ENCODE data around the gene ANKRD27. TPM values are rescaled to one million over a fixed set of nuclear protein-coding genes. Genes with fewer than 3 reads are reported as not detected.
"Not testable (repeated sequence)": the region's sequence is repeated elsewhere in the genome, so short reads cannot be mapped to it uniquely, and the experiment has no call there.

Gene ANKRD27
- 10 to 100 TPM; 31.7 to 40.0 TPM for total RNA-seq

- Mint-ChIP-seq H3K4me1 (peaks cover 18% of the 10 kb centered on the region), H3K27ac (peak within 1 kb of the TSS; percentile 79), H3K27me3 (peaks cover 5% of the 10 kb centered on the region), H3K9me3 (no peaks in the 10 kb centered on the region), H3K4me3 (peak within 1 kb of the TSS; percentile 92), H3K36me3 (ENCODE audit: low read depth) (peaks cover 8% of the 10 kb centered on the region)
- ATAC-seq (replicated peaks) = peak; percentile 96
Observed at GRCh38 chr19:32674931-32675719, at the start of gene ANKRD27. TSS of gene ANKRD27 (minus strand) at chr19:32675180. CDS start at chr19:32659015, 16,165 bp downstream.

- Mint-ChIP-seq H3K27ac (no peak overlapping the region), H3K4me3 (no peak overlapping the region), H3K4me1 (no peaks in the 10 kb centered on the region), H3K27me3 (no peaks in the 10 kb centered on the region), H3K9me3 (no peaks in the 10 kb centered on the region), H3K36me3 (ENCODE audit: low read depth) (peaks cover 6% of the 10 kb centered on the region)
- no peak for ATAC-seq (replicated peaks)
Observed at GRCh38 chr19:32720936-32721250, 45.9 kb upstream of the ANKRD27 start.

- Mint-ChIP-seq H3K9me3 (no peaks in the 10 kb centered on the region), H3K27ac (no peak overlapping the region), H3K27me3 (no peaks in the 10 kb centered on the region), H3K4me3 (no peak overlapping the region), H3K36me3 (ENCODE audit: low read depth) (peaks cover 8% of the 10 kb centered on the region), H3K4me1 (no peaks in the 10 kb centered on the region)
- ATAC-seq (replicated peaks) = no peak
Observed at GRCh38 chr19:32720216-32720935, 45.4 kb upstream of the ANKRD27 start.

GRCh38 chr19:32719611-32720059 is 44.7 kb upstream of the ANKRD27 start, which contains the start of gene TDRD12:
TSS of gene TDRD12 (plus strand) at chr19:32719767. CDS start at chr19:32720073, 306 bp downstream.
- H3K9me3 Mint-ChIP-seq = no peaks in the 10 kb centered on the region
- ATAC-seq (replicated peaks) = no peak
- no peak within 1 kb of the TSS for H3K4me3 Mint-ChIP-seq
- H3K4me1 Mint-ChIP-seq = no peaks in the 10 kb centered on the region
- peaks cover 15% of the 10 kb centered on the region for H3K36me3 Mint-ChIP-seq (ENCODE audit: low read depth)
- no peaks in the 10 kb centered on the region for H3K27me3 Mint-ChIP-seq
- H3K27ac Mint-ChIP-seq = no peak within 1 kb of the TSS

GRCh38 chr19:32718286-32718685 is 43.3 kb upstream of the ANKRD27 start:
- H3K36me3 Mint-ChIP-seq (ENCODE audit: low read depth) = peaks cover 29% of the 10 kb centered on the region
- H3K4me3 Mint-ChIP-seq = no peak overlapping the region
- no peaks in the 10 kb centered on the region for H3K9me3 Mint-ChIP-seq
- no peak overlapping the region for H3K27ac Mint-ChIP-seq
- H3K4me1 Mint-ChIP-seq = no peaks in the 10 kb centered on the region
- H3K27me3 Mint-ChIP-seq = no peaks in the 10 kb centered on the region
- ATAC-seq (replicated peaks) = no peak

- Mint-ChIP-seq H3K9me3 (no peaks in the 10 kb centered on the region), H3K27ac (no peak overlapping the region), H3K4me3 (no peak overlapping the region), H3K4me1 (no peaks in the 10 kb centered on the region), H3K36me3 (ENCODE audit: low read depth) (peaks cover 37% of the 10 kb centered on the region), H3K27me3 (no peaks in the 10 kb centered on the region)
- no peak for ATAC-seq (replicated peaks)
Observed at GRCh38 chr19:32717496-32717895, 42.5 kb upstream of the ANKRD27 start.

GRCh38 chr19:32716203-32716602 is 41.2 kb upstream of the ANKRD27 start:
- not testable (repeated sequence) for H3K4me3 Mint-ChIP-seq; H3K27me3 Mint-ChIP-seq; H3K27ac Mint-ChIP-seq; H3K4me1 Mint-ChIP-seq; H3K9me3 Mint-ChIP-seq; ATAC-seq (replicated peaks)
- peaks cover 49% of the 10 kb centered on the region for H3K36me3 Mint-ChIP-seq (ENCODE audit: low read depth)

- peaks cover 8% of the 10 kb centered on the region for H3K4me1 Mint-ChIP-seq
- no peaks in the 10 kb centered on the region for H3K9me3 Mint-ChIP-seq
- no peak overlapping the region for H3K27ac Mint-ChIP-seq
Observed at GRCh38 chr19:32711747-32712146, 36.8 kb upstream of the ANKRD27 start.

GRCh38 chr19:32709032-32709431 is 34.1 kb upstream of the ANKRD27 start:
- ATAC-seq (replicated peaks) = peak; percentile 30
- Mint-ChIP-seq H3K4me1 (peaks cover 8% of the 10 kb centered on the region), H3K27me3 (no peaks in the 10 kb centered on the region), H3K4me3 (no peak overlapping the region), H3K27ac (peak overlapping the region; percentile 2), H3K36me3 (ENCODE audit: low read depth) (peaks cover 78% of the 10 kb centered on the region), H3K9me3 (peaks cover 3% of the 10 kb centered on the region)

More at GRCh38 chr19:32711747-32712146, 36.8 kb upstream of the ANKRD27 start:
- Mint-ChIP-seq H3K4me3 (no peak overlapping the region), H3K27me3 (no peaks in the 10 kb centered on the region), H3K36me3 (ENCODE audit: low read depth) (peaks cover 74% of the 10 kb centered on the region)
- ATAC-seq (replicated peaks) = no peak

GRCh38 chr19:32708457-32708856 is 33.5 kb upstream of the ANKRD27 start:
- peak overlapping the region; percentile 13 for H3K4me3 Mint-ChIP-seq
- H3K27ac Mint-ChIP-seq = peak overlapping the region; percentile 2
- peaks cover 3% of the 10 kb centered on the region for H3K9me3 Mint-ChIP-seq
- peaks cover 78% of the 10 kb centered on the region for H3K36me3 Mint-ChIP-seq (ENCODE audit: low read depth)
- ATAC-seq (replicated peaks) = peak; percentile 99
- H3K27me3 Mint-ChIP-seq = no peaks in the 10 kb centered on the region
- peaks cover 8% of the 10 kb centered on the region for H3K4me1 Mint-ChIP-seq

GRCh38 chr19:32704006-32704405 is 29.0 kb upstream of the ANKRD27 start:
- ATAC-seq (replicated peaks); H3K9me3 Mint-ChIP-seq; H3K4me3 Mint-ChIP-seq; H3K4me1 Mint-ChIP-seq; H3K27ac Mint-ChIP-seq; H3K27me3 Mint-ChIP-seq: not testable (repeated sequence)
- H3K36me3 Mint-ChIP-seq (ENCODE audit: low read depth) = peaks cover 79% of the 10 kb centered on the region

- ATAC-seq (replicated peaks) = no peak
- peaks cover 88% of the 10 kb centered on the region for H3K36me3 Mint-ChIP-seq (ENCODE audit: low read depth)
- no peaks in the 10 kb centered on the region for H3K27me3 Mint-ChIP-seq
- H3K4me3 Mint-ChIP-seq = no peak overlapping the region
- H3K27ac Mint-ChIP-seq = no peak overlapping the region
- H3K9me3 Mint-ChIP-seq = peaks cover 3% of the 10 kb centered on the region
- H3K4me1 Mint-ChIP-seq = peaks cover 5% of the 10 kb centered on the region
Observed at GRCh38 chr19:32702010-32702409, 27.0 kb upstream of the ANKRD27 start.

- ATAC-seq (replicated peaks); H3K27me3 Mint-ChIP-seq; H3K27ac Mint-ChIP-seq: not testable (repeated sequence)
Observed at GRCh38 chr19:32700129-32700528, 25.1 kb upstream of the ANKRD27 start.

GRCh38 chr19:32696771-32697170 is 21.8 kb upstream of the ANKRD27 start:
- not testable (repeated sequence) for H3K27me3 Mint-ChIP-seq; H3K9me3 Mint-ChIP-seq; ATAC-seq (replicated peaks)
- Mint-ChIP-seq H3K36me3 (ENCODE audit: low read depth) (peaks cover 81% of the 10 kb centered on the region), H3K4me1 (peaks cover 36% of the 10 kb centered on the region), H3K4me3 (peak overlapping the region; percentile 87), H3K27ac (peak overlapping the region; percentile 28)

More at GRCh38 chr19:32700129-32700528, 25.1 kb upstream of the ANKRD27 start:
- not testable (repeated sequence) for H3K9me3 Mint-ChIP-seq, H3K4me3 Mint-ChIP-seq
- Mint-ChIP-seq H3K36me3 (ENCODE audit: low read depth) (peaks cover 88% of the 10 kb centered on the region), H3K4me1 (peaks cover 17% of the 10 kb centered on the region)

GRCh38 chr19:32695506-32695905 is 20.5 kb upstream of the ANKRD27 start:
- not testable (repeated sequence) for H3K27ac Mint-ChIP-seq; H3K27me3 Mint-ChIP-seq; ATAC-seq (replicated peaks); H3K9me3 Mint-ChIP-seq
- Mint-ChIP-seq H3K4me3 (peak overlapping the region; percentile 87), H3K36me3 (ENCODE audit: low read depth) (peaks cover 70% of the 10 kb centered on the region), H3K4me1 (peaks cover 44% of the 10 kb centered on the region)

All from activated T-helper 17 cell treated with anti-CD3 and anti-CD28 coated beads, Interleukin-2, amount 50 U/mL, for 72 hours (primary cell).